Stomach (tissue), 4 donors: ENCODE measurements around the gene ALDH7A1.

Experiments
- CTCF ChIP-seq, 7 experiments: fragments of 450-650 bp in 4 of 7; fragments of 200-600 bp in 3 of 7; sonication (generic) in 3 of 7; IDR thresholded peaks; one replicate each; pipeline ENCODE4 v1.5.1; 2016 to 2019; ENCODE audit warnings: antibody characterized with exemption in 7 of 7, control low read depth in 2 of 7, mild to moderate bottlenecking in 1 of 7
- POLR2A ChIP-seq, 4 donors: fragments of 450-650 bp; IDR thresholded peaks; one replicate each; pipeline ENCODE4 v1.6.1; 2016; ENCODE audit warnings: antibody characterized with exemption in 4 of 4, control low read depth in 2 of 4, mild to moderate bottlenecking in 1 of 4, moderate library complexity in 1 of 4
- POLR2AphosphoS5 ChIP-seq, 3 donors: sonication (generic); formaldehyde crosslinking; IDR thresholded peaks; one replicate each; pipeline ENCODE4 v1.6.1; 2016; ENCODE audit warnings: antibody characterized with exemption in 3 of 3

- TF ChIP-seq CTCF (IDR thresholded peaks at IDR 0.05): no peak
- no peak for TF ChIP-seq POLR2AphosphoS5 (IDR thresholded peaks at IDR 0.05)
- no peak for TF ChIP-seq POLR2A (IDR thresholded peaks at IDR 0.05)
Observed at GRCh38 chr5:126511961-126512360, 83.1 kb downstream of the ALDH7A1 start.
